Nucleus accumbens (tissue), 56 donors: ENCODE data around the gene RAMACL.
"Not testable (repeated sequence)": the region's sequence is repeated elsewhere in the genome, so short reads cannot be mapped to it uniquely, and the experiment has no call there.

Experiments
- DNase-seq, 56 donors: peaks; one replicate each; lab custom pipeline; 2025; lab: John Stamatoyannopoulos, UW

RAMACL gene

DNA sequence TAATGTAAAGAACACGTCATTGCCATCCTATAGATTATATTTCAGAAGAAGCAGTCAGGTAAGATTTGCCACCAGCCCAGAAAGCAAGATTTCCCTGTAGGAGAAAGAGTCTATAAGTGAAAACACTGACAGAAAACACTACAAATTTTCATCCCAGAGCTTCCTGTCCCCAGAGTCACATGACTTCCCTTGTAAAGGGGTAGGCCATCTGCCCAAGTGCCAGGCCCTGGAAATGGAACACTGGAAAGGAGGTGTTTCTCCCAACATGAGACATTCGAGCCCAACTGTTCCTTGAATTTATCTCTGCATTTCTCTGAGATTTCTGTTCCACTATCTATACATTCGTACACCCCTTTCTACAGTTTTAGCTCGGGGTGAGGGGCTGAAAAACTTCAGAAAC is 46.9 kb downstream of the RAMACL start:
- no peak for DNase-seq

- DNase-seq = not testable (repeated sequence)
These were observed 47.5 kb downstream of the RAMACL start for GRCh38 chr6:166539011-166539385.

- DNase-seq = no peak
These were observed 48.0 kb downstream of the RAMACL start for GRCh38 chr6:166538297-166539010.

DNA sequence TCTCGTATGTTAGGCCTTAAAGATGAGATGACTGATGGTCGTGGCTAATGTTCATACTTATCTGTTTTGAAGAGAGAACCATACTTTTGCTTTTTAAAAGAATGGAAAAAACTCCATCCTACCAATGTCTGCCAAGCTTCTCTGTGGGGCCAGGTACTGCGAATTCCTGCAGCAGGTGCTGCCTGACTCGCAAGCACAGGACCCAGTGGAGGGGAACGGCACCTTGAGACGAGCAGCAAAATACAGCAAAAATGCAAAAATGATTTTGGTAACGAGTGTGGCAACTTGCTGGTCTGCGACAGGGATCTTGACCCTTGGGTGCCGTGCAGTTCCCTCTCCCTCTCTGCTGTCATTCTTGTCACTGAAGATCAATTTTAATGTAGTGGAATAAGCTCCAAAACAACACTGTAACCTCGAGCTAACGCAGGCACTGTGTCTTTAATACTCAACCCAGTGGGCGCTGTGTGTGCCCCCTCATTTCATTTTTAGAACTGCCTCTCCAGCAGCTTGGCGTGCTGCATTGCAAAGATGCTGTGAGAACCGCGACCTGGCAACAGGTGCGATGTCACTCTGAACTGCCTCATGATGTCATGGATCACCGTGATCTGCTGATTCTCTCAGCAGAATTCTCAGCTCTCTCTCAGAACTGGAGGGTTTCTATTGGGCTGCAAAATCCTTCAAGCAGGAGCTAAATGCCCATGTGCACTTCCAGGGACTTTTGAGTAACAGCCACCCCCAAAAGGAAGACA is 51.6 kb downstream of the RAMACL start:
- peak in 27 of 56 donors; percentile 17 to 87 (median 56) for DNase-seq

GRCh38 chr6:166533205-166533824 is 53.2 kb downstream of the RAMACL start:
- DNase-seq = no peak
